Lower leg skin (tissue), 4 donors: ENCODE measurements around the gene NOC4L. TPM values are rescaled to one million over a fixed set of nuclear protein-coding genes. Genes with fewer than 3 reads are reported as not detected.

Experiments
- DNase-seq, 2 donors: peaks; one replicate each; pipeline ENCODE4 v3.0.0-alpha.2; 2019; ENCODE audit warnings: low spot score in 2 of 2
- H3K4me3 ChIP-seq: fragments of 200-600 bp; sonication (generic); 2 replicates; pipeline ENCODE4 v1.5.1; 2017; ENCODE audit warnings: mild to moderate bottlenecking, low read depth; ENCODE audit not compliant: poor library complexity, severe bottlenecking
- CTCF ChIP-seq, 3 donors: fragments of 450-650 bp; IDR thresholded peaks; one replicate each; pipeline ENCODE4 v1.5.1; 2016; ENCODE audit warnings: antibody characterized with exemption in 3 of 3, mild to moderate bottlenecking in 3 of 3, moderate library complexity in 2 of 3
- POLR2A ChIP-seq, 2 donors: fragments of 450-650 bp; IDR thresholded peaks; one replicate each; pipeline ENCODE4 v1.6.1; 2016 to 2017; ENCODE audit warnings: antibody characterized with exemption in 2 of 2, mild to moderate bottlenecking in 1 of 2, moderate library complexity in 1 of 2
- WGBS, 2 donors: methylation state at CpG; one replicate each; pipeline ENCODE4 v1.1.5; 2018; 5-methylcytosine and 5-hydroxymethylcytosine counted together
- intact Hi-C: fragments of 100-400 bp; cut with DNase I; formaldehyde crosslinking; loops from one replicate; pipeline ENCODE4 v1.15.0; 2023; ENCODE audit warnings: low total_unique reads
- total RNA-seq, 4 donors: library from RNA; depleted of rRNA; stranded (reverse); fragments of >200 nt; gene quantifications; one replicate each; pipeline ENCODE4 v1.1.0, GENCODE V29; 2016

Gene NOC4L
- total RNA-seq, 4 donors from 2014 or later, result 7.3 to 17.7 (median 14.1) TPM

DNA sequence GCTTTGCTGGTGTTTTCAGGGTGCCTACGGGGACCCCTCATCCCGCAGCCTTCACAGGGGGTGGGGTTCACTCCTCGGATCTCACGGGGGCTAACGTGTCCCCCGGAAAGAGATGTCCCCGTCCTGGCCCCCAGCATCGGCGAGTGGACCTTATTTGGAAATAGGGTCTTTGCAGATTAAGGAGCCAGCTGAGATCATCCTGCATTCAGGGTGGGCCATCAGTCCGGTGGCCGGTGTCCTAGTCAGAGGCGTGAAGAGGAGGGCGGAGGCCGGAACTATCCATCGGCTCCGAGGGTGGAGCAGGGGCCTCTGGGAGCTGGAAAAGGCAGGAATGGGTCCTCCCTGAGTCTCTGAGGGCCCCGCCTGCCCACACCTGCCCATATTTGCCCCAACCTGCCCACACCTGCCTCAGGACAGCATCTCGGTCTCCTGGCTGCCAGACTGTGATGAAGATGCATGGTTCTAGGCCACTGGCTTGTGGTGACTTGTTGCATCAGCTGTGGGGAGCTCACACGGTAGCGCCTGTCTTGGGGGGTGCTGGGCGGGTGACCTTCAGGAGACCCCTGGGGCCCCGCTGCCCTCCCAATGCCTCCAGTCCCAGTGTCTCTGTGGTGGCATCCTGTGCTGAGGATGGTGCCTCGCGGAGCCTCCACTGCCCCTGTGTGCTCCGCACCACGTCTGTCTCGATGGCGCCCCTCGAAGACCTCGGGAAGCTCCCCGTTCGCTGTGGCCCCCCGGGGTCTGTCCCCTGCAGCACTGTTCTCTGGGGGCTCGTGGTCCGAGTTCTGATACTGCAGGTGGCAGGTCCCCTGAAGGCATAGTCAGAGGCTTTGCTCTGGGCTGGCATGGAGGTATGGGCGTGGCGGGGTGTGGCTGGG lies 14.7 kb downstream of the NOC4L start:
- WGBS, 2 donors, result 79 to 86% methylated on average over 34 to 35 of the region's 37 CpGs

DNA sequence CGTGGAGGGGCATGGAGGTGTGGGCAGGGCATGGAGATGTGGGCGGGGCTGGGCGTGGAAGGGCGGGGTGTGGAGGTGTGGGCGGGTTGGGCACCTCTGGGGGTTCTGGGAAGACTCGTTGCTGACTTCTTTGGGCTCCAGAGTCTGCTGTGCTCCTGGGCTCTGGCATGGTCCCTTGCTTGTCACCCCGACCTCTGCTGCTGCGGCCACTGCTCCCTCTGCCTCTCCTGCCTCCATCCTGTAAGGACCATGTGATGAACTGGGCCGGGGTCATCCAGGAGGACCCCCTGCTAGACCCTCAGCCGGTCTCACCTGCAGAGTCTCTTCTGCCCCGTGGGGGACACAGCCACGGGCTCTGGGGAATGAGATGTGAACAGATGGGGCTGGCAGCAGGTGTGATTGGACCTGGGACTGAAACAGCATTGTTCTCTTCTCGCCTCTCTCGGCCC lies 15.3 kb downstream of the NOC4L start:
- intact Hi-C loops, result loop anchor here (10.0 kb wide), 1 partner anchor 445 kb away; no protein-coding TSS in a partner anchor
- 76% methylated on average over 12 to 14 of the region's 14 CpGs for WGBS, 2 donors
- no peak for DNase-seq
- no peak overlapping the region for H3K4me3 ChIP-seq
- no peak for TF ChIP-seq CTCF (IDR thresholded peaks at IDR 0.05)
- TF ChIP-seq POLR2A (IDR thresholded peaks at IDR 0.05), result no peak

More for the DNA sequence above, 14.7 kb downstream of the NOC4L start:
- H3K4me3 ChIP-seq, result no peak overlapping the region
- TF ChIP-seq CTCF (IDR thresholded peaks at IDR 0.05) (no peak), POLR2A (IDR thresholded peaks at IDR 0.05) (no peak)
- intact Hi-C loops, result loop anchor here (10.0 kb wide), 1 partner anchor 446 kb away; no protein-coding TSS in a partner anchor
- no peak for DNase-seq

GRCh38 chr12:132160016-132160415 lies 15.8 kb downstream of the NOC4L start:
- TF ChIP-seq POLR2A (IDR thresholded peaks at IDR 0.05) (no peak), CTCF (IDR thresholded peaks at IDR 0.05) (no peak)
- WGBS, 2 donors, result 81 to 86% methylated on average over 16 of the region's 16 CpGs
- DNase-seq, result no peak
- intact Hi-C loops, result no loop called here
- H3K4me3 ChIP-seq, result no peak overlapping the region

DNA sequence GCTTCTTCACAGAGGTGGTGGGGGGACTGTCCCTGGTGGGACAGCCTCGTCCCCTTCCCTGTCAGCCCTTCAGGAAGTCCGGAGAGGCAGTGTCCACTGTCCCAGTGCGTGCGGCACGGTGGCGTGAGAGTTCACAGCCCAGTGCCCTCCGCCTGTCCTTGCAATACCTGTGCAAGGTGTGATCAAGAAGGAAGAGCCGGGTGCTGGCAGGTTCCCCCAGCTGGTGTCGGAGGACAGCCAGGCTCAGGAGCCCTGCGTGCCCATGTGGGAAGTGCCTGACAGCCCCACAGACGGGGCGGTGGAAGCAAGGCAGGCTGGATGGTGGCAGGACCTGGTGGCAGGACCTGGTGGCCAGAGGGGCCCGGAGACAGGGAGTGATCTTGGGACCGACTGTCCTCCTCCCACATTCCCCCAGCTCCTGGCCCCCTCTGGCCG lies 16.4 kb downstream of the NOC4L start:
- no peak overlapping the region for H3K4me3 ChIP-seq
- intact Hi-C loops, result no loop called here
- 73 to 85% methylated on average over 14 to 15 of the region's 15 CpGs for WGBS, 2 donors
- no peak for DNase-seq
- TF ChIP-seq POLR2A (IDR thresholded peaks at IDR 0.05), result no peak
- no peak for TF ChIP-seq CTCF (IDR thresholded peaks at IDR 0.05)

DNA sequence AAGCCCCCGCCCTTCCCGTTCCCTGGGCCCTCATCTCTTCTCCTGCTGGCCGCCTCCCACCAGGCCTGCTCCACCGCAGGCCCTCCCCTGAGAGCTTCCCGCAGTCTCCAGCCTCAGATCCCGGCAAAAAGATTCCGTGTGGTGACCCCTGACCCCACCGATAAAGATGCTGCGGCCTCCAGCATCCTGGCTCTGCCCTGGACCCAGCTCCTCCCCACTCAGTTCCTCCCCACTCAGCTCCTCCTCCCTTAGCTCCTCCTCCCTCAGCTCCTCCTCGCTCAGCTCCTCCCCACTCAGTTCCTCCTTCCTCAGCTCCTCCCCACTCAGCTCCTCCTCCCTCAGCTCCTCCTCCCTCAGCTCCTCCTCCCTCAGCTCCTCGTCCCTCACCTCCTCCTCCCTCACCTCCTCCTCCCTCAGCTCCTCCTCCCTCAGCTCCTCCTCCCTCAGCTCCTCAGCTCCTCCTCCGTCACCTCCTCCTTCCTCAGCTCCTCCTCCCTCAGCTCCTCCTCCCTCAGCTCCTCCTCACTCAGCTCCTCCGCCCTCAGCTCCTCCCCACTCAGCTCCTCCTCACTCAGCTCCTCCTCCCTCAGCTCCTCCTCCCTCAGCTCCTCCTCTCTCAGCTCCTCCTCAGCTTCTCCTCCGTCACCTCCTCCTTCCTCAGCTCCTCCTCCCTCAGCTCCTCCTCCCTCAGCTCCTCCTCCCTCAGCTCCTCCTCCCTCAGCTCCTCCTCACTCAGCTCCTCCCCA lies 17.0 kb downstream of the NOC4L start:
- H3K4me3 ChIP-seq, result no peak overlapping the region
- 51 to 54% methylated on average over 13 to 14 of the region's 14 CpGs for WGBS, 2 donors
- intact Hi-C loops, result no loop called here
- TF ChIP-seq CTCF (IDR thresholded peaks at IDR 0.05) (no peak), POLR2A (IDR thresholded peaks at IDR 0.05) (no peak)
- DNase-seq, result no peak
